Measurements from ENCODE around the gene ZNF217.
"Not testable (repeated sequence)": the region's sequence is repeated elsewhere in the genome, so short reads cannot be mapped to it uniquely, and the experiment has no call there.

Gene ZNF217

DNA sequence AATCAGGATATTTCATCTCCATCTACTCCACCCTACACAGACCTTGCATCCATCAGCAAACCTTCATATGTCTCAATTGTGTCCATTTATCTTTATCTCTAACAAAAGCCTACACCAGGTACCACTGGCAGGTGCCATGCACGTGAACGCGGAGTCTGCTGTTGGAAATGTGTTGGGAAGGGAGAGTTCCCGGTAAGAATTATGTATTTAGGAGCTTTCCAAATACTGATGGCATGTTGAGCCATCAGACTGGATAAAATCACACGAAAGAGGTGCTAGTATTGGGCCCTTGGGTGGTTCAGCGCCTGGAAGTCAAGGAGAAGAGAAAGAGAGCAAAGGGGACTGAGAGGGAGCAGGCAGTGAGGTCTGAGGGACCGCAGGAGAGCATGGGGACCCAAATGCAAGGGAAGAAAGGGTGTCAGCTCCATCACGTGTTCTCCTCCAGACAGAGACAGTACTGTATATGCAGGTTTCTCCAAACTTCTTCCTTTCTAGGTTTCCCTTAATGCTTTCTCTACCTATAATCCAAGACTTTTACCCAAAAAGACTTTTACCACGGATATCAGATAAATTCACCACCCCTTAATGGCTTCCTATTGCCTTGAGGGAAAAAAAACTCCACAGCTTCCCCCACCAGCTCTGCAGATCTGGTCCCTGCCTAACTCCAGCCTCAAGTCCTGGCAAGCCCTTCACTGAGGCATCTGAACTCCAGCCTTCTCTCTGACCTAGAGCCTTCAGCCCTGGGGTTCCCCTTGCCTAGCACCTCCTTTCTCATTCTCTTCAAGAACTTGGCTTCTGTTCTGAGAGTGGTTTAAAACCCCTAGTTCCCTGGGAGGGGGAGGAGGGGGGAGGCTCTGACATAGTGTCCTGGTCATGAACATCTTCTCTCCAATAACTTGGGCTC, 4.8 kb upstream of the ZNF217 start:
- DNase-seq: no peak

DNA sequence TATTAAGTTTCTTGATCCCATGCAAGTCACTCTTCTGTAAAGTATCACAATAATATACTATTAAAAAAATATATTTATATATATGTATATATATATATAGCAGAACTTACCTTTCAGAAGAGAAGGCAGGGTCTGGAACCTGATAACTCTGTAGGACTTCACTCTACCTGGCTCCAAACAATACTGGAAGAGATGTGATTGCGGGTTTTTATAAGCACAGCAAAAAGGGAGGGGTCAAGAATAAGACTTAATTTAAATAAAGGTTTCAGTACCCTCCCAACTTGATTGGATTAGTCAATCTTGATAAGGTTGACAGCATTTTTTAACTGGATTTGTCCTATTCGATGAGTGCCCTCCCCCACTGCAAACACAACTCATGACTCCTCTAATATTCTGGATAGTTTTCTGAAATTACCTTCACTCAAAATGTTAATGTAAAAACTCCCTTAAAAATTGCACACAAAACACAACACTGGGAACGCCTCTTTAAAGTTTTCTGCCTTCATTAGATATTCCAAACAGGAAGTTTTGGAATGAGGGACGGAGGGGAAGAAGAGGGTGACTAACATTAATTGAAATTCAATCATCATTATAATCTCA, 4.0 kb upstream of the ZNF217 start:
- DNase-seq: no peak

DNA sequence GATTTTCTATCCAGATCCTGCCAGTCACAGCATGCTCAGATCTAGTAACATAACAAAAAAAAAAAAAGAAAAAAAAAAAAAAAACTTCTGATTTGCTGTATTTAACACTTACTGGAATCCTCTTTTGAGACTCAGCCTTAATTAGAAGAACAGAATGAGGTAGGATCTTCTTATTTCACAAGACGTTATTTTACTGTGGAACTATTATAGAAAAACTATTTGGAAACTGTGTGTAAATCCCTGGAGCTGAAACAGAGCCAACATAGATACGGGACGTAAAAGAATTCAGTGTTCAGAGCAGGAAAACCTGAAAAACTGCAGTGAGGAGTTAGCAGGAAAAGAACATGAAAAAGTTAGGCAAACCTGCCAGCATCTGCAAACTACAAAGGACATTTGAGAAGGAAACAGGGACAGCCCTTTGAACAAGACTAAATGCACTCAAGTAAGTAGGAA, 3.4 kb upstream of the ZNF217 start:
- DNase-seq: no peak

DNA sequence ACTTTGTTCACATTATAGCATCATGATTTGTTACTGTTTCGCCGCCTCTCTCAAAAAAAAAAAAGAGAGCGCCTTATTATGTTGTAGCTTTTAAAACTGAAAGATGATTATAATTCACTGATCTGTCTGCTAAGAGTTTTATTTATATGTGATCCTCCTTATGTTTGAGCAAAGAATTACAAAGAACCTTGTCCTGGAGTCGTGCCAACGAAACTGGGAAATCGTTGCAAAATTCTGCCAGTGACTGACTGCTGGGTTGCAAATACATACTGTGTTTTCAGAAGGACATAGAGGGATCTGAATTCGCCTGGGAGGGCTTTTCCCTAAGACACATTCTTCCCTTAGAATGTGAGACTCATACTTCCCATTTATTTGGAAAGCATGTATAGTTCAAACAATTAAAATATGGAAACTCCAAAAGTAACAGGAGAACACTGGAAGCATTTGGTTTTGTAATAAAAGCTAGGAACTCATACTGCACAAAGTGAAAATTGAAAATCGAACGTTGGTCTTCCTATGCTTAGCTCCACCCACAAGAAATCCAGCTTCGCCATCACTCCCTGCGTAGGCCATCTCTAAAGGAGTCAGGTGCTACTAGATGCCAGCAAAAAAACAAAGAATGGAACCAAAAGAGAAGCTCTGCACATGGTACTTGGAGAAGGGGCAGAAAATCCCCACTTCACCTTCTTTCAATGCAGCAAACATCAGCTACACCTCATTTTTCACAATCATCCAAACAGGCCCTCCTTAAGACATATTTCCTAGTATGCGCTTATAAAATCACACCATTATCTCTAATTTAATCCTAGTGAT, 2.8 kb upstream of the ZNF217 start:
- peak in 1 of 56 donors; percentile 4 for DNase-seq

DNA sequence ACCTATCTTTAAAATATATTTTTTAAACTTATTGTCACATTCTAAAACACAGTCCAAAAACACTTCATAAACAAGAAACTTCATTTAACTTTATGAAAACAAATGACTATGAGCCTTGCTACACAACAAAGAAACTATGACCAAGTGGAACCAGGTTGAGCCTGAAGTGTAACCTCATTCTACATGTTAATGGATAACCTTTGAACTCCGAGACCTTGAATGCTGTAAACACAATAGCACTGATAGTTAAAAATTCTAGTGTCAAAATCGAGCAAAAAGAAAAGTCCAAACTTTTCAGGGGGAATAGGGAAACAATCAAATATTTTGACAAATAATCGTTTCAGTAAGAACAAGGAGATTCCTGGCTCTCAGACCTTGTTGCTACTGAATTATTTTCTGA, 2.1 kb upstream of the ZNF217 start:
- not testable (repeated sequence) for DNase-seq

DNA sequence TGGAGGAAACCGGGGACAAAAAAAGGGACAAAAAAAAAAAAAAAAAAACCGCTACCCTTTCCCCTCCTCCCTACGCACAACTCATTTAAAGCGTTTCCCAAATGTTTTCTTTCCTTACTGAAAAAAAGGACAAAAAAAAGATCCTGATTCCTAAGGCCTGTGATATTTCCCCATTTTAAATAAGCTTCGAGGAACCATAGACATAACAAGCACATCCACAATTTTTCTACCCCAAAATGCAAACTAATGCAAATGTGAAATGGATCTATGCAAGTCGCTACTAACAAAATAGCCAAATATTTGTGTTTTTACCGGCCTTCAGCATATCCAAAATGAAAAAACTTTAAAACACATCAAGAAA, 1.4 kb upstream of the ZNF217 start:
- no peak for DNase-seq

DNA sequence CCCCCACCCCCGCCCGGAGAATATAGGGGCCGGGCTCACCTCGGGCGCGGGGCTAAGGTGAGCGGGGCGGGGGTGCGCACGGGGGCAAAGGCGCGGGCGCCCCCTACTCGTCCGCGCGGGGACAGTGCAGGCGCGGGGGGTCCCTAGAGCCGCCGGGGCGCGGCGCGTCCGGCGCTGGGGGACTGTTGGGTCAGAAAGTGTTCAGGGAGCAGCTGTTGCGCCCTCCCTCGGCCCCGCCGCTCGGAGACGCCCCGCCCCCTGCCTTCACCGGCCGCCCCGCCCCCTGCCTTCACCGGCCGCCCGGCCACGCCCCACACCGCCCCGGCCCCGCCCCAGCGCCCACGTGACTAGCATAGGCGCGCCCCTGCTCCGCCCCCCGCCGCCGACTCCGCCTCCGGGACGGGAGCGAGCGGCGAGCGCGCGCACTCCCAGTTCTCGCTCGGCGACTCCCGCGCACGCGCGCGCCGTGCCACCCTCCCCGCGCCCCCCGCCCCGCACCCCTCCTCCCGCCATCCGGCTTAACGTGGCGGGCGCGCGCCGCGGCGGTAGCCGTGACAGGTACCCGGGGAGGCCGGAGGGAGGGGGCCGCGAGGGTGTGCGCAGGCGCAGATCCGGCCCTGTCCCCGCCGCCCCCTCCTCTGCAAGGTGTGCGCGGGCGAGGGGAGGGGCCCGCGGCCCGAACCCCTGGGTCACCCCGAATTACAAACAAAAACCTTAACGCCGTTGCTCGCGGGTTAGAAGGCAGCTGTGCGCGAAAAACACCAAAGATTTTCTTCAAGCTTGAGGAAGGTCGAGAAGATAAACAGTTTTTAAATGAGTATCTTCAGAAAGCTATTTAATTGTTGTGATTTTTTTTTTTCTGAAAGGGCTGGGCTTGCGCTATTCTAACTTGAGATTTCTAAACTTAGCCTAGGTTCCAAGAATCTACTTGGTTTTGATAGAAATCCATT, 704 bp upstream of the ZNF217 start:
- DNase-seq: peak in 55 of 56 donors; percentile 73 to 98 (median 94)

DNA sequence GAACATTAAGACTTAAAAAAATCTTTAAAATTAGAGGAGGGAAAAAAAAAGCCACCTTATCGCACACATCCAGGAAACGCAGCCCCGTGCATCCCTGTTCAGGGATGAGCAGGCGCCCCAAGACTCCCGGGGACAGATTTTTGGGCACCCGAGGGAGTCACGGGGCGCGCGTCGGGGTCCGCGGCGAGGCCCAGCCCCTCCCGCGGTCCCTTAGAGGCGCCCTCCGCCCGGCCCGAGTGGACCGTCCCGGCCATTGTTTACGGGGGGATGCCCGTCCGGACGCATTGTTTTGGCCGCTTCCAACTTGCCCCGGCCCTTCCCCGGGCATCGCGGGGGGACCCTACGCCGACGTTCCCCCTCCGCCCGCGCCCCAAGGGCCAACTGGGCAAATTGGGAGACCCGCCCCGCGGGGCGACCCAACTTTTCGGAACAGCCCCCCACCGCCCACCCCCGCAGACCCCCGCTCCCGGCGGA, 610 bp downstream of the ZNF217 start:
- DNase-seq: peak in 11 of 56 donors; percentile 27 to 58 (median 40)

DNA sequence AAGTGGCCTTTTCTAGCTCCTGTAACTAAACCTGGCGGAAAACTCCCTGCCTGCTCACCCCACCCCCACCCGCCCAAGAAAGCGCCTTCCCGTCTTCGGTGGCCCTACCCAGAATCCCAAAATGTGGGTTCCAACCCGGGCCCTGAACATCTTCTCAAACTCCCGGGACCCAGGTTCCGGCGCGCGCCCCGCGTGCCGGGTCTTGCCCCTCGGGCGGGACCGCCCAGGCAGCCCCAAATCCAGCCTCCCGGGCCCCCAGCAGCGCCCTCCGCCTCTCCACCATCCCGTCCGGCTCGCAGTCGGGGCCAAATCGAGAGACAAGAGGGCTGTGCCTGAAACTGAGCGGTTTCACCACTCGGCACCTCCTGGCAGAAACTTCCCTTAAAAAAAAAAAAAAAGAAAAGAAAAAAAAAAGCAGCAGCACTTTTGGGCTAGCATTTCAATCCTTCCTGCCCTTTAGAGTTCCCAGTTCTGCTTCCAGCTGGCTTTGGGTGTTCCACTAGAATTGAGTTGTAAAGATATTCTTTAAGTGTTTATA, 1.1 kb downstream of the ZNF217 start:
- peak in 10 of 56 donors; percentile 7 to 43 (median 23) for DNase-seq

DNA sequence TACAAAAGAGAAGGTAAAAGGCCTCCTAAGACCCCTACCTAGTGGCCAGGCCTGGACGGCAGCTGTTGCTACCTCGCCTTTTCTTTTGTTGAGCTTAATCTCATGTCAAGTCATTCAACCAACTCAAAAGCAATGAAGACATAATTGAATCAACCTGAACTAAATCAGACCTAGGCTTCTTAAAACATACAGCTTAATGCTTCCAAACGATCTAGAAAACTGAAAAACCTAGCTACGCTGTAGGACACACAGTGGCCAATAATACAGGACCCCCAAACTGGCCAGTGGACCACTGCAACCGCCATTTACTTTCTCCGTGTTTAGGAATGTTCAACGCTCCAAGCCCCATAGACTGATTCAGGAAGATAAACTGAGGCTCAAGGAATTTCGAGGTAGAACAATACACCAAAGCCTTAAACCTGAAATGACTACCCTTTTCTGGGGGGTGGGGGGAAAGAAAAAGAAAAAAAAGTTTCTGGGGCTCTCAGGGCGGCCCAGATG, 1.6 kb downstream of the ZNF217 start:
- DNase-seq: not testable (repeated sequence)

DNA sequence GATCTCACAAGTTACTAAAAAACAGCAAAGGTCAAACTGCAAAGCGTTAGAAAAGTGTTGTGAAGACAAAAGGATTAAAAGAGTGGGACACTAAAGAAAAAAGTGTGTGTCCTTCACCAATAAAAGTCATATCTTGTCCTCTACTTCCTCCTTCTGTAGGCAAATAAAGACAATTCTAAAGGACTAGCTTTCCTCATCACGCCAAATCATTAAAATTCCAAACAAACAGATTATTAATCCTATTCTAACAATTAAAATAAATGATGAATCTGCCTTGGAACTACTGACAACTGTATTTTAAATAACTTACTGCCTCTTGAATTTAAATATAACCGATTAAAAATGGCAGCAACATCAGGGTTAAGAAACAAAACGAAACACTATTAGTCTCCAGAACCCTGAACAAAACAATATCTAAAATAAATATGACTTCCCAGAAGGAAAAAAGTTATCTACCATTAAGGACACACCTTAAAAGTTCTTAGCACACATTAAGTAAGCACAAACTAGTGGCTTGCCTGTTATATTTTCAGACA, 2.4 kb downstream of the ZNF217 start:
- not testable (repeated sequence) for DNase-seq

DNA sequence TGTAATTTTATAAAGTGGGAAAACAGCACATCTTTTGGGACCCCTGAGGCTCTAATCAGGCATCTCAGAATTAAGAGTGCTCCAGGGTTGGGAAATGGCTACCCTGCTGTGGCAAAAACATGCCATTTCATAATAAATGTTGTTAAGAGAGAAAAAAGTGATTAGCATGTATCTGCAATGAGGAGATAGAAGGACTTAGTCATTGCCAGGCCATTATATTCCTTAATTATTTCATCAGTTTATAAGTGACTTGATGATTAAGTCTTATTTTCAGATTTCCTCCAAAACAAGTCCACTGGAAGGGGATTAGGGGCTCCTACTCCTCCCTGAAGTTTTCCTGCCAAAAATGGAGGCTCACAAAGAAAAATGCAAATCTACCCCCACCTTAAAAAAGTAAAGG, 3.0 kb downstream of the ZNF217 start:
- not testable (repeated sequence) for DNase-seq

DNA sequence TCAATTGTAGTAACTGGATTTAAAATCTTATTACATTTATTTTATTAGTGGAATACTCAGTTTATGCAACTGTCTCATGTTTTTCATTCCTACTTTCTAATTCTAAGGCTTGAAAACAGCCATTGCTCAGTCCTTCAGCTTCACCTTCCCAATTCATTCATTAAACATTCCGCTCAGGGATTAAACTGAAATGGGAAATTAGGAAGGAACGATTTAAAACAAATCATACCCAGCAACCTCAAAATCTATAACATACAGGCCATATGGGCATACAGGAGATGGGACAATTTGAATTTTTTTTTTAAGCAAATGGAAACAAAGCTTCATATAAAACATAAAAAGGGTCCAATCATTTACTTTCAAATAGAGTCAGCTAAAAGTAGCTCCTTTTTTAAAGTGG, 3.5 kb downstream of the ZNF217 start:
- DNase-seq: not testable (repeated sequence)

DNA sequence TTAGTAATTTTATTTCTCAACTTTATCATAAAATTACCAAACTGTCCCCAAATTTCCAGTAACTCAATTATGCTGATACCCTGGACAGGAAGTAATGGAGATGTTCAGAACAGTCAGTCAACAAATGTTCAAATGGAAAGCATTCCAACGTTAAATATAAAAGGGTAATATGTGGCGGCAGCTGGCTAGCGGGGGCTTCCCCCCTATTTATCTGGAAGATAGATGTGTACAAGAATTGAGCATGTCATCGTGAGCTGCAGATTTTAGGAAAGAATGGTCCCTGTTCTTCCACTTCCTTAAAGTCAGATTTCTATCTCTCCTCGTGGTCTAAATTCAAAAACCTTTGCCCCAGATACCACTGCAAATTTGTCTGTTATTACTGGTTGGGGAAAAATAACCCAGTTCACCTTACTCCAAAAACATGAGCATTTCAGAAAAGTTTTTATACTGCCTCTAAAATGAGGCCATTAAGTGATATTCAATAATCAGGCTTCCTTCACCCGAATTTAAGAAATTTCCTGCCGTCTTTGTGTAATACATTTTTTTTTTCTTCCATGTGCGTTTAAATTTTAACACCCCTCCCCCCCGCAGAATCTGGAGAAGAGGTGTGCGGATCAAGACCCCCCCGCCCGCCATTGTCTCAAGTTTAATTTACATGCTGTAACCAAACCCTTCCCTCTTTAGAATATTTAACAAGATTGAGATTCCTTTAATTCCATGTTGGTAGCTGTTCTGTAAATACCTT, 4.1 kb downstream of the ZNF217 start:
- DNase-seq: not testable (repeated sequence)

DNA sequence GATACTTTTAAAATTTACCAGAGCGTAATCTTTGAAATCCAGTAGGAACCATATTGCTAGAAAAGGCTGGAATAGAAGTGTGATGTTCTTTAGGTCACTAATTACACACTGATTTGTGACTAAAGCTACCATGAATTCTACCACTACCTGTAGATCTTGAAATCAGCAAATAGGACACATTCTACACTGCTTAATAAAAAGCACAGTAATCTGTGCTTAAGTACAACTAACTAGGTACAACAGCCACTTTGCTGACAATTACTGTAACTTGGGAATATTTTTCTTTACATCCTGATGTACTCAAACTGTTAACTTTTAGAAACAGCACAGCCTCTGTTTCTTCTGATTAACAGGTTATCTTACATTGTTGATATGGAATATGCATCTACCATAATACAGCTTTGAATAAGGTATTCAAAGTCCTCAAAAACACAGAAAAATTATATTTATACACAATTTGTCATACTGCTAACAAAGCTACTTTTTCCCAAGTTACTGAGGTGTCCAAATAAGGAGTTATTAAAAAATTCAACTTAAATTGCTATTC, 6.4 kb downstream of the ZNF217 start:
- DNase-seq: not testable (repeated sequence)

DNA sequence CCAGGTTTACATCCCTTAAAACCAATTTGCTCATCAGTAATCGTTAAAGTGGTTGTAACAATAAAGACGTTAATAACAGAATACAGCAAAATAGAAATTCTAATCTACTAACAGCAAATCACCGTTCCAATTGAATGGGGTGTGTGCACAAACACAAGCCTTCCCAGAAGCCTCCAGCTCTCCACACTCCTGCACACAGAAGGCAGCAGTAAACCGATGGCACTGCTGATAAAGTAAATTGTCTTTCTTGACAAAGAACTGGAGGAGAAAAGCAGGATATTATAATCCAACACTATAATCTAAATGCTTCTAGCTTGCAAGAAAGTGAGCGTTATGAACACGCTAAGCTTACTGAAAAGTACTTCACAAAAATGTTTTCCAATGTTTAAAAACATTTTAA, 7.0 kb downstream of the ZNF217 start:
- no peak for DNase-seq

DNA sequence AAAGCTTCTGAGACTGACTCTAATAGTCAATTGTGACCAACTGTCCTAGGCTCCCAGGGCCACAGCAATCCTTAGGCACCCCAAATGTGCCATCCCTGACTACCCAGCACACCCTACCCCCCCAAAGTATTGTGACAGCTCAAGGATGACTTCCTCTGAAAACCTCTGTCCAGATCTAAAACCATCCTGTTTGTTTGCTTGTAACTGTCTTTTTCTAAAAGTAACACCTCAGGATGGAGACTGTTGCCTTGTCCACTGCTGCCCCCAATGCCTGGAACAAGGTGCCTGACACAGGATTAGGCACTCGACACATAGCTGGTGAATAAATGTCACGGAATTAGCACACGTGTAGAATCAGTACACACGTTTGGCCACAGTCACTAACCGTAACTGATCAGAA, 7.7 kb downstream of the ZNF217 start:
- not testable (repeated sequence) for DNase-seq

DNA sequence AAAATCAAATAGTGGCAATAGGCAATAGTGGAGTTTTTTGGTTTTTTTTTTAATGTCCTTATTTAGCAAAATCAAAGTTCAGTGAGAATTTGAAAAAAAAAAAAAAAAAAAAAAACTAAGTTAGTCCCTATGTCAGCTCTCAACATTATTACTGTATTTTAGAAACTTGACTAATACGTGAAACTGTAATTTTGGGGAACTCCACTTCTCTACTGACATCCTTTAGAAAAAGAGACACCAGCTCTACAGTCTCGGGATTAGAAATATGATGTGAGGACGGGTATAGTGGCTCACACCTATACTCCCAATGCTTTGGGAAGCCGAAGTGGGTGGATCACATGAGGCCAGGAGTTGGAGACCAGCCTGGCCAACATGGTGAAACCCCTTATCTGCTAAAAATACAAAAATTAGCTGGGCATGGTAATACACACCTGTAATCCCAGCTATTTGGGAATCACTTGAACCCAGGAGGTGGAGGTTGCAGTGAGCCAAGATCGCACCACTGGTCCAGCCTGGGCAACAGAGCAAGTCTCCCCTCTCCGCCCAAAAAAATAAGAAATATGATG, 8.6 kb downstream of the ZNF217 start:
- DNase-seq: not testable (repeated sequence)

Measured in nucleus accumbens (tissue), 56 donors.